Stimulated activated CD4-positive, alpha-beta T cell treated with anti-CD3 and anti-CD28 coated beads, Interleukin-12 subunit alpha, Interleukin-12 subunit beta, amount 100 ng/mL, for 4 hours (primary cell): ENCODE data around the gene SH2D4B.

Experiments
- DNase-seq: peaks from one replicate; pipeline ENCODE4 v3.0.0-alpha.2; 2020

Gene SH2D4B

GRCh38 chr10:80537736-80538480, at the start of gene SH2D4B:
SH2D4B (plus strand) TSS chr10:80537902; CDS start chr10:80538332, 430 bp downstream.
- DNase-seq = no peak

DNA sequence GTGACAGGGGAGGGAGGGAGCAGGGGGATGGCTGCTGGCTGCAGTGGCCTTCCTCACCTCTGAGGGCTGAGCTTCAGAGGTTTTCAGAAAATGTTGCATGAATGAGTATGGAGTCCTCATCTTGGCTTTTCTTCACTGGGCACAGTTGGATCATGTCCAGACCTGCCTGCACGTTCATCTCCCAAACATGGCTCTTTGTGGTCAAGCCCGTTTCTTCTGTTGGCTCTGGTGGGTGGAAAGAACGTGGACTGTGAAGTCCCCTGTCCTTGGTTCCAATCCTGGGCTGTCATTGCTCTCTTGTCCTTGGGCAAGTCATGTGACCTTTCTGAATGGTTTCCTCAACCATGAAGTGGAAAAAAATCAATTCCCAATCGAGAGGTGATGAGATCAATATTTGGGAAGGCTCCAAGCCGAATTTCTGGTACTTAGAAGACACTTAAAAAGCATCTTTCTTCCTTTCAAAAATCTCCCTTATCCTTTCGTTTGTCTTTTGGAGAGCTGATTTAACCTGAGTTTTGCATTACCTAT, 49.1 kb upstream of the SH2D4B start:
- no peak for DNase-seq

DNA sequence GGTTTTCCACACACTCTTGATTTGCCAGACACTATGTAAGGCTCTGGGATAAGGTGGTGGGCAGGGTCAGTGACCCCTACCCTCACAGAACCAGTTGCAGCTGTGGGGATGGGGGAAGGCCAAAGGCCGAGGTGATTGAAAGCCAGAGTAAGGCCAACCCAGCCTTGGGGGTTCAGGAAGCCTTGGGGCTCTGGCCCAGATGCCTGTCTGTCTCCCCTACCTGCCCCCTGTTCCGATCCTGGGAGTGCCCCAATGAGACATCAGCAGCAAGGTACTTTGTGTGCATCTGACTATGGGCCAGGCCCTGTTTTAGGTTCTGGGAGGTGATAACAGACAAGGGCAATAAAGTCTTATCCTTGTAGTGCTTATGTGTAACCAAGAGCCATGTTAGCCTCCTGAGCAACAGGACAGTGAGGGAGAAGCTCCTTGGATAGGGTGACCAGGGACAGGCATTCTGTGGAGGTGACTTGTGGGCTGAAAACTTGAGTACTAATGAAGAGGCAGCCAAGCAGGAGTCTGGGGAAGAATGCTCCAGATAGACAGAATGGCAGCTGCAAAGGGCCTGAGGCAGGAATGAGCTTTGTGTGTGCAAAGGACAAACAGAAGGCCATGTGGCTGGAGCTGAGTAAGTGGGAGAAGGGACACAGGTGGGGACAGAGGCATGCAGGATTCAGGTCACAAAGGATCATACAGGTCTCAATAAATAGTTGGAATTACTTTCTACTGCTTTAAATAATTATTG, 48.2 kb upstream of the SH2D4B start:
- no peak for DNase-seq

DNA sequence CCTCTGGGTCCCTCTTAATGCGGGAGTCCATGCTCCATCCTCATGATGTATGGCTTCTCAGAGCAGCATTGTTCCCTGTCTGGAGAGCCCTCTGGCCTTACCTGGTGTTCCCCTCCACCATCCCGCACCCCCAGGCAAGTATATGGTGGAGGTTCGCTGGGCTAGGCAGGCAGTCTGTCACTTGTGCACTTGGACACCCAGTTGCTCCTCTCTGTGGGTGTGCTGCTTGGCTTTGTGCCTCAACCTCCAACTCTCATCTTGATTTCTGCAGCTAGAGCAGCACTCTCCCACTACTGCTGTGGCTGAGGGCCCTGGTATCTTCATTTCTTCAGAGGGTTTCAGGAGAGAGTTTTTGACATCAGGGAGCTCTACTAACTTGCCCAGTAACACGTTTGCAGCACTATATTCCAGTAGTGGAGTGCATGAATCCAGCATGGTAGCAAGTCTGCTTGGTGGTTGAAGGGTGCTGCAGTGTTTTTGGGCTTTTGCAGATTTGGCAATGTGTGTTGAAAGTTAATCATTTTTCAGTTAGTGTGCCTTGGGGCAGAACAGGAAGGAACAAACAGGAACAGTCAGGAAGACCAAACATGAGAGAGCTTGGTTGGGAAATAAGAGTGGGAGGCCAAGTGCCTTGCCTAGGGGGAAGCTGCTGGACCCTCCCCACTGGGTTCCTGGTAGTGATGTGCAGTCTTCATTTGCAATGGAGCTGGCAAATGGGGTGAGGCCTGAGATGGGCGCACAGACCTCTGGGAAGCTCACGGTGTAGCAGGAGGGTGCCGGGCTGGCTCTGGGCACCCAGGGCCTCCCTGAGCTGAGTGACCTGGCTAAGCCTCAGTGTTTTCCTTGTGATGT, 46.2 kb upstream of the SH2D4B start:
- DNase-seq = no peak

GRCh38 chr10:80492848-80493521, 44.7 kb upstream of the SH2D4B start:
- no peak for DNase-seq

- no peak for DNase-seq
These were observed 44.1 kb upstream of the SH2D4B start for GRCh38 chr10:80493522-80494051.

GRCh38 chr10:80496555-80497172, 41.0 kb upstream of the SH2D4B start:
- no peak for DNase-seq

DNA sequence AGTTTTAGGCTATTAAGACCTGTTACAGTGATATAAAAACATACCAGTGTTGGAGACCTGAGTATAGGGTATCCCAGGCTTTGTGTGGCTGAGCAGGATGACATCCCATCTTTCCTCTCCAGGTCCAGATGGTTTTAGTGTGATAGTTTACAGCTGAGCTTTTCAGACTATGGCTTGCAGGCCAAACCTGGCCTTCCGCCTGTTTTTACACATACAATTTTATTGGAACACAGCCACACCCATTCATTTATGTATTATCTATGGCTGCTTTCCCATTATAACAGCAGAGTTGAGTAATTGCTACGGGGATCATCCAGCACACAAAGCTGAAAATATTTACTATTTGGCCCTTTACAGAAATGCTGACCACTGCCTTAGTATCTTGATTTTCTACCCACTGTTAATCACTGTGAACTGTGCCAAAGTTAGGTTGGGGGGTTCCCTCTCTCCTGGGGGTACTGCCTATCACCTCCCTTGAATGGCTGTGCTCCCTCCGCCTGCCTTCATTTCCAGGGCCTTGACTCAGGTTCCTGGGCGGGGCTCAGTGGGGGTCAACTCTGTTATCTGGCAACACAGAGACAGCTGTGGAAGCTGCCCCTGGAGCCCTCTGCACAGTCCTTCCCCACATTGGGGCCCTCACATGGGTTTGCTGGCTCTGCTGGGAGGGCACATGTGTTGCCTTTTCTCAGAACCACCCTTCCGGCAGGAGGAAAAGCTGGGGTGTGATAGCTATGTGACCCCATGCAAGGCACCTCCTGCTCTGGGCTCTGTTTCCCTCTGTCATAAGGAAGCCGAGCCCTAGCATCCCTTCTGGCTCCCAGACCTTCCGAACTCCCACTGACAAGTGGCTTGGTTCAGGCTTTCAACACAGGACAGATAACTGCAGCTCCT, 40.3 kb upstream of the SH2D4B start:
- DNase-seq = no peak

- DNase-seq = no peak
These were observed 39.4 kb upstream of the SH2D4B start for GRCh38 chr10:80498078-80498832.

DNA sequence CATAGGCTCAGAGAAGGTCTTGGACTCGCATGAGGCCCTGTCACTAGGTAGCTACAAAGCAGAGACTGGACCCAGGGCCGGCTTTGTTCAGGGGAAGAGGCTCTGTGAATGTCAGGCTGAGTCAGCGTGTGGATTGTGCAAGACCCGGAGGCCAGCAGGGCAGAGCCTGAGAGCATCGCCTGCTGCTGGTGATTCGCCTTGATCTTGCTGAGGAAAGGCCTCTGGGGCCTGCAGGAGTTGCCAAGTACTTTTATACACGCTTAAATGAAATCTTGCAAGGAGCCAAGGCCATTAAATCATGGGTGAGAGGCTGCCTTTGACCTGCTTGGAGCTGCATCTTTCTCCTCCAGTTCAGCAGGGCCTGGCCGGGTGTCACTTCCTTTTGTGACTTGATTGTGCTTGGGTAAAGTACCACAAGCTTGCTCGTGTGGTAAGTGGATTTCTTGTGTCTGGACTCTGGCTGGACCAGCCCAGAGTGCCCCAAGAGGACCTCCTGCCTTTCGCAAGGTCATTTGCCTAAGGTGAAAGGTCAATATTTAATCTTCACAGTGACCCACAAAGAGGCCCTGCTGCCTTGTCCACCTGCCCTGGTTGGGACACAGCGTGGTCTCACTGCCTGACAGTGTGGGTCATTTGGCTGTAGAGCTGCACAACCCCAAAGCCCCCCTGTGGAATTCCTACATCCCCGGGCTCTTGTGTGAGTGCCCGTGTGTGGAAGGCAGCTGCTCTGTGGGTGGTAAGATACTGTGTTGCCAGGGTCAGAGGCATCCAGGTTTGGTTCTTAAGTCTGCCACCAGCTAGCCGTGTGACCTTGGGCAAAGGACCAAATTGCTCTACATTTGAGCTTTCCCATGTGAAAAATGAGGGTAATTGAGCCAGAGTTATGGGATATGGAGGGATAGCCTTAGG, 38.6 kb upstream of the SH2D4B start:
- DNase-seq = peak; percentile 52

DNA sequence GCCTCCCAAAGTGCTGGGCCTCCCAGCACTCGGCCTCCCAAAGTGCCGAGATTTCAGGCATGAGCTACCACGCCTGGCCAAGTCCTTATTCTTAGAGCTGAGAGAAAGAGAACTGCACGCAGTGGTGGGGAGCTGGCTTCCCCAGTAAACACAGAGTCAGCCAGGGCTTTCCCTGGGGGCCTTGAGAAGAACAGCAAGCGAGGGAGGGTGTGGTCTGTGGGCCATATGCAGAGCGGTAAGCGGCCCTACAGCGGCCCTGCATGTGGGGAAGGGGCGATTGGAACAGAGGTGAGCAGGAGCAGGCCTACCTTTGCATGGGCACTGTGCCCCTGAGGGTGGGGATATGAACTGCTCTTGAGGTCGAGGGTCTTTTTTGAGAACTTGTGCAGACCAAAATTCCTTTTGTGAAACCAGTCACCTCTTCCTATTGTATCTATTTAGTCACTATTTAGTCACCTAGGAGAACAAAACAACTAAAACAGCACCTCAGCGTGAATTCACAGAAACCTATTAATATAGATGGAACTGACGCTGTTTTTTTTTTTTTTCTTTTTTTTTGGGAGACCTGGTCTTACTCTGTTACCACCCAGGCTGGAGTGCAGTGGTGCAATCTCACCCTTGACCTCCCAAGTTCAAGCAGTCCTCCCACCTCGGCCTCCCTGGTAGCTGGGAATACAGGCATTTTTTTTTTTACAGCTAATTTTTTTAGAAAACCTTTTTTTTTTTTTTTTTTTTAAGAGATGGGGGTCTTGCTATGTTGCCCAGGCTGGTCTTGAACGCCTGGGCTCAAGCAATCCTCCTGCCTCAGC, 36.9 kb upstream of the SH2D4B start:
- DNase-seq = peak; percentile 28

- DNase-seq = no peak
These were observed 36.3 kb upstream of the SH2D4B start for GRCh38 chr10:80501381-80501912.

GRCh38 chr10:80501913-80502521, 35.7 kb upstream of the SH2D4B start:
- DNase-seq = no peak

DNA sequence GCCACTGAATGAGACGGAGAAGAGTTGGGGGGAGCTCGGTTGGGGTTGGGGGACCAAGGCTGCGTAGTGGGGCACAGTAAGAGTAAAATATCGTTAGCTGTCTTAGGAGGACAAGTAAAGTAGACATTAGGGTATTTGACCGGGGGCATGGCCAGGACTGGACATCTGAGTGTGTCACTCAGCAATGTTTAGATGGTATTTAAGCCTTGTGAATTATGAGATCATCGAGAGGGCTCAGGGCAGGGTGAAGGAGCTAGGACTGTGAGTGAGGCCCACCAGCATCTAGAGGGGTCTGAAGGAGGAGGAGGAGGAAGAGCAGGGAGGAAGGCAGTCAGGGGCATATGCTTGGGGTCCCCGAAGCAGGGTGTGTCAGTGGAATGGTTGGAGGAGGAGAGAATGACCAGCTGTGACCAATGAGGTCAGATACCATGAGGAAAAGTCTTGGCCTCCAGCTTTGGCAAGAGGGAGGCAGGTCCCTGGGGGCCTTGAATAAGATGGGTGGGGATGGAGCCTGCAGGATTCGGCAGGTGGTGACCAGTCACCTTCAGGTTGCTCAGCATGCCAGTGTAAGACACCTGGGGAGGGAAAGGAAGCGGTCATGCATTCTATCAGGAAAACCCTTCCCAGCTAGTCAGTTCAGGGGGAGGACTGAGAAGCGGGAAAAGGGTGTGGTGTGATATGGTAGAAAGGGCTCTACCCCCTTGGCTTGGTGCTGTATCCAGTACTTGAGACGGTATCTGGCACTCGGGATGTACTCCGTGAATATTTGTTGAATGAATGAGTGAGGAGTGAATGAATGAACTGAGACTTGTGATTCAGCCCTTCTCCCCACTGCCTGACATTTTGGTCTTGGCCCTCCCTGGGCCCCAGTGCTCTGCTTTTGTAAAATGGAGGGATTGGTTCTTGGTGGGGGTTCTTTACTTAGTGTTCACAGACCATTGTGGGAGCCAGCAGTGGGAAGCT, 34.8 kb upstream of the SH2D4B start:
- no peak for DNase-seq

DNA sequence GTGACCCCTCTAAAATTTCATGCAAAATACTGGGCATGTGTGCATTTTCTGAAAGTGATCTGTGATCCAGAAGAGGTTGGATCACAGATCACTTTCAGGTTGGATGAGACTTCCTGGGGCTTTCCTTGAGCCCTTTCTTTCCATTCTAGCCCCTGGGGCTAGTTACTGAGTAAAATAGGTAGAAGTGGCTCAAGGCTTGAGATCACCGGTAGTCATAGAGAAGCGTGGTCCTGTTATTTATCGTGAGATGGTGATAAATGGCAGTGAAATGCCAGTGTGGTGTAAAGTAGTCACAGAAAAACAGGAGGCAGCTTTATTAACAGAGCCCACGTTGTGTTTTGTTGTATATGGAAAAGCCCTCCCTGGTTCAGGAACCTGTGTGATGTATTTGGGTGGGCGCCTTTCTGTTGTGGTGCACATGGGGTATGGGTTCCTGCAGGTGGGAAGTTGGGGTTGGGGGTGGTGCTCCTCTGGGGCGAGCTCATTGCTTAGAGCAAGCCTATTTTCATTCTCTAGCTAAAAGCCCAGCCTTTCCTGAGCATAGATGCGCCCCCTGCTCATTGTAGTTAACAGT, 34.0 kb upstream of the SH2D4B start:
- no peak for DNase-seq
